Prostate gland (tissue), 2 donors: Measurements from ENCODE around the gene TTC14. TPM values are rescaled to one million over a fixed set of nuclear protein-coding genes. Genes with fewer than 3 reads are reported as not detected.

Experiments used
- DNase-seq: peaks from one replicate; pipeline ENCODE4 v3.0.0-alpha.2; 2019; ENCODE audit warnings: low spot score
- H3K27ac ChIP-seq, 2 donors: fragments of 200-600 bp; sonication (generic); 2 replicates each; pipeline ENCODE4 v1.5.1; 2017 to 2019
- H3K27me3 ChIP-seq: fragments of 200-600 bp; sonication (generic); replicated peaks from 2 replicates; pipeline ENCODE4 v1.5.1; 2019; ENCODE audit not compliant: insufficient read depth
- H3K36me3 ChIP-seq, 2 donors: fragments of 200-600 bp; sonication (generic); 1 replicate in 1 of 2; 2 replicates in 1 of 2; pipeline versions ENCODE4 v1.5.1 to v1.8.1; 2017 to 2019
- H3K4me1 ChIP-seq: fragments of 200-600 bp; sonication (generic); replicated peaks from 2 replicates; pipeline ENCODE4 v1.5.1; 2019
- H3K4me3 ChIP-seq, 2 donors: fragments of 200-600 bp; sonication (generic); 2 replicates each; pipeline ENCODE4 v1.5.1; 2017 to 2019
- H3K9me3 ChIP-seq: fragments of 200-600 bp; sonication (generic); 2 replicates; pipeline ENCODE4 v1.5.1; 2017
- POLR2A ChIP-seq: fragments of 450-650 bp; IDR thresholded peaks from one replicate; pipeline ENCODE4 v1.6.1; 2016; ENCODE audit warnings: antibody characterized with exemption, mild to moderate bottlenecking
- POLR2AphosphoS5 ChIP-seq: sonication (generic); formaldehyde crosslinking; IDR thresholded peaks from one replicate; pipeline ENCODE4 v1.6.1; 2017; ENCODE audit warnings: antibody characterized with exemption
- WGBS: methylation state at CpG from one replicate; pipeline ENCODE4 v1.1.5; 2018; 5-methylcytosine and 5-hydroxymethylcytosine counted together
- intact Hi-C: fragments of 100-400 bp; cut with DNase I; formaldehyde crosslinking; loops from one replicate; pipeline ENCODE4 v1.14.2; 2022
- small RNA-seq, 2 donors: library from RNA; depleted of rRNA; stranded (forward); fragments of <200 nt; gene quantifications; one replicate each; pipeline ENCODE3, GENCODE V24; 2016
- total RNA-seq, 2 donors: library from RNA; depleted of rRNA; stranded (reverse); fragments of >200 nt; gene quantifications; one replicate each; pipeline ENCODE4 v1.1.0, GENCODE V29; 2016
- TF ChIP-seq, protein P1 (sequence below), 4 experiments: fragments of 200-600 bp in 2 of 4; fragments of 450-650 bp in 2 of 4; sonication (generic) in 2 of 4; IDR thresholded peaks; 1 replicate in 3 of 4; 2 replicates in 1 of 4; pipeline ENCODE4 v1.5.1; 2016 to 2019; ENCODE audit warnings: antibody characterized with exemption in 4 of 4, mild to moderate bottlenecking in 2 of 4, moderate library complexity in 2 of 4

TTC14 gene
- total RNA-seq, 2 donors from 2014 or later, result 40.5 to 78.7 TPM

DNA sequence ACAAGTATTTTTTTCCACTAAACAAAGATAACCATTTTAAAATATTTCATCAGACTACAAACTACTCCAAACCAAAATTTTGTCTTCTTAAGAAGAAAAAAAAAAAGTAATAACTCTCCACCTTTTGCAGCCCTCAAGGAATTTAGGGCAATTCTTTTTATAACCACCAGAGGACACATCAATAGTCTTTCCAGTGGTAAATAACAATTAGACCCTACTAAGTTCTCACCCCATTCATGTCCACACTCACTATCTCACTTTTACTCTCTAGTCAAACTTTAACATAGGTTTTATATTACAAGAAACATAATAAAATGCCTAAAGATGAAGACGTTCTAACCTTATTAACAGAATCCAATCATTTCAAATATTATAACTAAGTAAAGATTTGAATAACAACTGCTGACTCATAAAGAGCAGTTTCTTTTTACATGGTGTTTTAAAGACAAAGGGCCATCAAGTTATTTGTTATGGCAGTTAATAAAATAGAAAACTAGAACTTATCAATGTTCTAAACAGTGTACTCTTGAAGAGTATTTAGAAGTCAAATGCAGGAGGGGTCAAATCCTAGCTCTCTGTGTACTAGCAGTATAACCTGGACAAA is 44.3 kb downstream of the TTC14 start:
- no peaks in the 10 kb centered on the region for H3K4me1 ChIP-seq
- H3K27me3 ChIP-seq, result no peaks in the 10 kb centered on the region
- no peak for TF ChIP-seq POLR2A
- no peak for TF ChIP-seq POLR2AphosphoS5
- TF ChIP-seq, protein P1, sequence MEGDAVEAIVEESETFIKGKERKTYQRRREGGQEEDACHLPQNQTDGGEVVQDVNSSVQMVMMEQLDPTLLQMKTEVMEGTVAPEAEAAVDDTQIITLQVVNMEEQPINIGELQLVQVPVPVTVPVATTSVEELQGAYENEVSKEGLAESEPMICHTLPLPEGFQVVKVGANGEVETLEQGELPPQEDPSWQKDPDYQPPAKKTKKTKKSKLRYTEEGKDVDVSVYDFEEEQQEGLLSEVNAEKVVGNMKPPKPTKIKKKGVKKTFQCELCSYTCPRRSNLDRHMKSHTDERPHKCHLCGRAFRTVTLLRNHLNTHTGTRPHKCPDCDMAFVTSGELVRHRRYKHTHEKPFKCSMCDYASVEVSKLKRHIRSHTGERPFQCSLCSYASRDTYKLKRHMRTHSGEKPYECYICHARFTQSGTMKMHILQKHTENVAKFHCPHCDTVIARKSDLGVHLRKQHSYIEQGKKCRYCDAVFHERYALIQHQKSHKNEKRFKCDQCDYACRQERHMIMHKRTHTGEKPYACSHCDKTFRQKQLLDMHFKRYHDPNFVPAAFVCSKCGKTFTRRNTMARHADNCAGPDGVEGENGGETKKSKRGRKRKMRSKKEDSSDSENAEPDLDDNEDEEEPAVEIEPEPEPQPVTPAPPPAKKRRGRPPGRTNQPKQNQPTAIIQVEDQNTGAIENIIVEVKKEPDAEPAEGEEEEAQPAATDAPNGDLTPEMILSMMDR (IDR thresholded peaks at IDR 0.05), result no peak
- H3K36me3 ChIP-seq, result no peaks in the 10 kb centered on the region
- no peaks in the 10 kb centered on the region for H3K9me3 ChIP-seq
- H3K27ac ChIP-seq, result no peak overlapping the region
- WGBS, result 13% methylated on average over 1 of the region's 1 CpG
- intact Hi-C loops, result no loop called here
- H3K4me3 ChIP-seq, result no peak overlapping the region
- no peak for DNase-seq

DNA sequence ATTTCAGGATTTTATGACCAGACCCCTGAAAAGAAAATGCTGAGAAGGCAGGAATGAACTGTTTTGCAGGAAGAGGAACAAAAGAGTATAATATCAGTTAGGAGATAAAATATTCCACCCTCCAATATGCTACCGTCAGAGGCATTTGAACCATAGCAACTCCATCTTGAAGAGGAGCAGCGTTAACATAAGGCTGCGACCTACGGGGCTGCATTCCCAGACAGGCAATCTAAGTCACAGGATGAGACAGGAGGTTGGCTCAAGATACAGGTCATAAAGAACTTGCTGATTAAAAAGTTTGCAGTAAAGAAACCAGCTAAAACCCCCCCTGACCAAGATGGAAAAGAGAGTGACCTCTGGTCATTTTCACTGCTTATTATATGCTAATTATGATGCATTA is 54.4 kb downstream of the TTC14 start:
- no peak for DNase-seq
- Histone ChIP-seq H3K27ac (no peak overlapping the region), H3K4me3 (no peak overlapping the region), H3K4me1 (no peaks in the 10 kb centered on the region), H3K9me3 (no peaks in the 10 kb centered on the region), H3K36me3 (no peaks in the 10 kb centered on the region), H3K27me3 (no peaks in the 10 kb centered on the region)
- intact Hi-C loops, result no loop called here
- TF ChIP-seq POLR2A (no peak), POLR2AphosphoS5 (no peak)
- TF ChIP-seq, protein P1 (IDR thresholded peaks at IDR 0.05), result no peak
- WGBS, result 32% methylated on average over 4 of the region's 4 CpGs

DNA sequence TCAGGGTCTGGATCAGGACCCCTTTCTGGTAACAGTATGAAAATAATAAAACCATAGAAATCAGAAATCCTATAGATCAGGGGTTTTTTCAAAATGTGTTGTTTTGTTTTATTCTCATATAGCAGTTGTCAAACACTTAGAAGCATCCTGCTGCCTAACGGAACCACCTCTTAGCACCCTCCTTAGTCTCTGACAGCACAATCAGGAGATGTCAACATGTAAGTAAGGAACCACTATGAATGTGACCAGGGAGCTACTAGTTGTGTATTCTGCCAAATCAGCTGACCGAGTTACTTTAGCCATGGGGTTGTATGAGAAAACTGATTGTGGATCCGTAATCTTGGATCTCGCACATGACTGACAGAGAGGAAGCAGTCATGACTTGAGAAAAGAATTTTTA is 55.1 kb downstream of the TTC14 start:
- H3K4me1 ChIP-seq, result no peaks in the 10 kb centered on the region
- no peak overlapping the region for H3K27ac ChIP-seq
- DNase-seq, result no peak
- no peaks in the 10 kb centered on the region for H3K27me3 ChIP-seq
- intact Hi-C loops, result no loop called here
- no peak overlapping the region for H3K4me3 ChIP-seq
- TF ChIP-seq POLR2AphosphoS5, result no peak
- no peak for TF ChIP-seq POLR2A
- TF ChIP-seq, protein P1 (IDR thresholded peaks at IDR 0.05), result no peak
- no peaks in the 10 kb centered on the region for H3K36me3 ChIP-seq
- H3K9me3 ChIP-seq, result no peaks in the 10 kb centered on the region
- 70% methylated on average over 4 of the region's 4 CpGs for WGBS

Small RNAs within 50 kb of the gene (small RNA-seq; reads per million reads assigned to genes)
- gene AC068298.1 (0 reads per million in 2 donors), gene RNU6-486P (0 reads per million in 2 donors)

Other genes starting within 250 kb of the TTC14 start
- 1 to 10 TPM in 1 of 2 donors, not detected in 1; 3.0 TPM for gene CCDC39, start 77.3 kb downstream of the TTC14 start, total RNA-seq